22Rv1 (cell line): ENCODE results near the gene OR6B2.

Source experiments
- ZFX ChIP-seq: fragments of 450-650 bp; IDR thresholded peaks from 2 replicates; pipeline ENCODE4 v1.6.1; 2017; ENCODE audit warnings: antibody characterized with exemption, borderline replicate concordance
- TF ChIP-seq, protein P1 (sequence below): fragments of 450-650 bp; IDR thresholded peaks from 2 replicates; pipeline ENCODE4 v1.5.1; 2017; ENCODE audit warnings: mild to moderate bottlenecking

DNA sequence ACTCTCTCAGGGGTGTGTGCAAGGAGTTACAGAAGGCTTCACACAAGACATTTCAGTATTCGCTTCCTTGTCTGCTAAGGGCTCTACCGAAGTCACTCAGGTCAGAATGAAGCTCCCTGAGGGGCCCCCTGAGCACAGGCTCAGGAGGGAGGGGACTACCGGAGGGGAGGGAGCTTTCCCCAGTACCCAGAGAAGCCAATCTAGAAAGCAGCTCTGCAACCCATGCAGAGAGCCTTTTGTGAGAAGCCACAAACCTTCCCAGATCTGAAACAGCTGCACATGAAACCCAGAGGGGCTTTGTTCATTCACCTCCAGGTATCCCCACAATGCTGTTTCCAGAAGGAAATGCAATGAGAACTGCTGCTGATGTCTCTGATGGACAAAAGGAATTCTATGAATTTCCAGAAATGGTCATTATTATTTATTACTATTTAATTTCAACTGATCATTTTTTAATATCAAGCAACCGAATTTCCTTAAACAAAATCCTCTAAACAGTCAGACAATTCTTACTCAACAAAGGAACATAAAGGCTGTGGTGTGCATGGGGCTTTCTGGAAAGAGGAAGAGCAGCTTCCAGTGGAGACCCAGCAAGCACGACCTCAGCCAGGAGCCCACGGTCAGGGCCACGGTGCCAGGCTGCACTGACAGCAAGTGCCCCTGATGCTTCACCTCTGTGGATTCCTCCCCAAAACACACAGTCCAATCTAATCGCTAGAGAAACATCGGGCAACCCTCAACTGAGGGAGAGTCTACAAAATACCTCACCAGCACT lies 47.0 kb downstream of the OR6B2 start:
- TF ChIP-seq, protein P1, sequence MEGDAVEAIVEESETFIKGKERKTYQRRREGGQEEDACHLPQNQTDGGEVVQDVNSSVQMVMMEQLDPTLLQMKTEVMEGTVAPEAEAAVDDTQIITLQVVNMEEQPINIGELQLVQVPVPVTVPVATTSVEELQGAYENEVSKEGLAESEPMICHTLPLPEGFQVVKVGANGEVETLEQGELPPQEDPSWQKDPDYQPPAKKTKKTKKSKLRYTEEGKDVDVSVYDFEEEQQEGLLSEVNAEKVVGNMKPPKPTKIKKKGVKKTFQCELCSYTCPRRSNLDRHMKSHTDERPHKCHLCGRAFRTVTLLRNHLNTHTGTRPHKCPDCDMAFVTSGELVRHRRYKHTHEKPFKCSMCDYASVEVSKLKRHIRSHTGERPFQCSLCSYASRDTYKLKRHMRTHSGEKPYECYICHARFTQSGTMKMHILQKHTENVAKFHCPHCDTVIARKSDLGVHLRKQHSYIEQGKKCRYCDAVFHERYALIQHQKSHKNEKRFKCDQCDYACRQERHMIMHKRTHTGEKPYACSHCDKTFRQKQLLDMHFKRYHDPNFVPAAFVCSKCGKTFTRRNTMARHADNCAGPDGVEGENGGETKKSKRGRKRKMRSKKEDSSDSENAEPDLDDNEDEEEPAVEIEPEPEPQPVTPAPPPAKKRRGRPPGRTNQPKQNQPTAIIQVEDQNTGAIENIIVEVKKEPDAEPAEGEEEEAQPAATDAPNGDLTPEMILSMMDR, result no peak
- no peak for TF ChIP-seq ZFX
